Parathyroid adenoma (tissue), 2 donors: ENCODE data around the gene PRDX2.

Source experiments
- H2AFZ ChIP-seq: fragments of 300-600 bp; sonication (generic); one replicate; pipeline ENCODE4 v1.7.0; 2017; ENCODE audit warnings: antibody characterized with exemption, mild to moderate bottlenecking
- H3K27ac ChIP-seq: fragments of 300-600 bp; sonication (generic); one replicate; pipeline ENCODE4 v1.7.0; 2017
- H3K27me3 ChIP-seq: fragments of 300-600 bp; sonication (generic); one replicate; pipeline ENCODE4 v1.7.0; 2017; ENCODE audit warnings: low read length; ENCODE audit not compliant: control insufficient read depth, insufficient read depth
- H3K36me3 ChIP-seq: fragments of 300-600 bp; sonication (generic); one replicate; pipeline ENCODE4 v1.7.0; 2017; ENCODE audit warnings: low read length; ENCODE audit not compliant: control insufficient read depth, insufficient read depth
- H3K4me1 ChIP-seq: fragments of 300-600 bp; sonication (generic); one replicate; pipeline ENCODE4 v1.7.0; 2017; ENCODE audit warnings: control low read depth
- H3K4me2 ChIP-seq: fragments of 300-600 bp; sonication (generic); one replicate; pipeline ENCODE4 v1.7.0; 2017; ENCODE audit warnings: low read length
- H3K4me3 ChIP-seq: fragments of 300-600 bp; sonication (generic); one replicate; pipeline ENCODE4 v1.7.0; 2017; ENCODE audit warnings: low read depth, low read length
- H3K79me2 ChIP-seq: fragments of 300-600 bp; sonication (generic); one replicate; pipeline ENCODE4 v1.7.0; 2017; ENCODE audit warnings: control low read depth
- H3K9ac ChIP-seq: fragments of 300-600 bp; sonication (generic); one replicate; pipeline ENCODE4 v1.7.0; 2017; ENCODE audit warnings: mild to moderate bottlenecking
- H3K9me3 ChIP-seq: fragments of 300-600 bp; sonication (generic); one replicate; pipeline ENCODE4 v1.7.0; 2017; ENCODE audit warnings: low read length; ENCODE audit not compliant: control insufficient read depth
- TF ChIP-seq, protein P1 (sequence below): fragments of 300-600 bp; sonication (generic); IDR thresholded peaks from one replicate; pipeline ENCODE4 v1.7.0; 2017; ENCODE audit warnings: antibody characterized with exemption, mild to moderate bottlenecking
- donor health status: primary hyperparathyroidism.

Gene PRDX2

DNA sequence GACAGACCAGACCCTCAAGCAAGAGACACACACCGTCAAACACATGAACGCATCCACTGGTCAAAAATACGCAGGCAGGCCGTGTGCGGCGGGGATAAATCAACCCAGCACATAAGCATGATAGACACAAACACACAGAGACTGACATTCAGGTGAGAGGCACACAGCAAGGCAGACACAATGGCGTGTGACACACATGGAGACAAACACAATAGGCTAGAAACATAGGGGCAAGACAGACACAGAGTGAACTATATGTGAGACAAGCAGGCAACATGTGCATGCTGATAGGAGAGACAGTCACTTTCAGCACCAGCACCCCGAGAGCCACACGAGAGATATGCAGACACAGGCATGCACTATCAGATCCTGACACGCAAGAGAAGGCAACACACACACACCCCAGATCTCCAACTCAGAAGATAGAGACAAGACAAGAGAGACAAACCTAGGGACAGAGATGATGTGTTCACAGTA lies 17.2 kb downstream of the PRDX2 start:
- Histone ChIP-seq H3K4me3 (peak overlapping the region; percentile 64), H3K4me1 (peaks cover 71% of the 10 kb centered on the region), H3K36me3 (no peaks in the 10 kb centered on the region), H3K79me2 (no peaks in the 10 kb centered on the region), H3K9ac (no peak overlapping the region), H3K9me3 (no peaks in the 10 kb centered on the region), H2AFZ (peak overlapping the region; percentile 54), H3K27me3 (no peaks in the 10 kb centered on the region), H3K4me2 (peak overlapping the region; percentile 94), H3K27ac (peak overlapping the region; percentile 100)
- TF ChIP-seq, protein P1, sequence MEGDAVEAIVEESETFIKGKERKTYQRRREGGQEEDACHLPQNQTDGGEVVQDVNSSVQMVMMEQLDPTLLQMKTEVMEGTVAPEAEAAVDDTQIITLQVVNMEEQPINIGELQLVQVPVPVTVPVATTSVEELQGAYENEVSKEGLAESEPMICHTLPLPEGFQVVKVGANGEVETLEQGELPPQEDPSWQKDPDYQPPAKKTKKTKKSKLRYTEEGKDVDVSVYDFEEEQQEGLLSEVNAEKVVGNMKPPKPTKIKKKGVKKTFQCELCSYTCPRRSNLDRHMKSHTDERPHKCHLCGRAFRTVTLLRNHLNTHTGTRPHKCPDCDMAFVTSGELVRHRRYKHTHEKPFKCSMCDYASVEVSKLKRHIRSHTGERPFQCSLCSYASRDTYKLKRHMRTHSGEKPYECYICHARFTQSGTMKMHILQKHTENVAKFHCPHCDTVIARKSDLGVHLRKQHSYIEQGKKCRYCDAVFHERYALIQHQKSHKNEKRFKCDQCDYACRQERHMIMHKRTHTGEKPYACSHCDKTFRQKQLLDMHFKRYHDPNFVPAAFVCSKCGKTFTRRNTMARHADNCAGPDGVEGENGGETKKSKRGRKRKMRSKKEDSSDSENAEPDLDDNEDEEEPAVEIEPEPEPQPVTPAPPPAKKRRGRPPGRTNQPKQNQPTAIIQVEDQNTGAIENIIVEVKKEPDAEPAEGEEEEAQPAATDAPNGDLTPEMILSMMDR = no peak

DNA sequence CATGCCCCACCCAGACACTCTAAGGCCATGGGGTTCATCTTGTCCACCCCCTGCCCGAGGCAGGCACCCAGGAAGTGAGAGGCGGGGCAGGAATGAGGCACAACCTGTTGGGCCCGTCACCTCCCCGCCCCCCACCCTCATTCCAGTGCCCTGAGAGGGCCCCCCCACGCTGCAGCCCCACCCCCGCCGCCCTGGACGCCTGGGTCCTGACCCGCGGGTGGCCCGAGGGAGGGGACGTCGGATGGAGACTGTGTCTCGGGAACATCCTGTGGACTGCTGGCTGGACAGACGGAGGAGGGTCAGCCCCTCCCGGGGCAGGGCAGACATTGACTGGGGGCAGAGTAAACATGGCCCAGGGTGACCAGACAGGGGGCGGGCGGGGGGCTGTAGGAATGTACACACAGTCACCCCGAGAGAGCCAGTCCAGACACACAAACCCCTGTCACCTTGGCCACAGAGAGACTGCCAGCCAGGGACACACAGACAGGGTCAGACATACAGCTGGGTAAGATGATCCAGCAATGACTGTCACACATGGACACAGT lies 17.7 kb downstream of the PRDX2 start:
- peaks cover 66% of the 10 kb centered on the region for H3K4me1 ChIP-seq
- peak overlapping the region; percentile 100 for H3K27ac ChIP-seq
- H2AFZ ChIP-seq = peak overlapping the region; percentile 54
- H3K27me3 ChIP-seq = no peaks in the 10 kb centered on the region
- no peaks in the 10 kb centered on the region for H3K9me3 ChIP-seq
- TF ChIP-seq, protein P1 = no peak
- H3K4me3 ChIP-seq = peak overlapping the region; percentile 64
- H3K36me3 ChIP-seq = no peaks in the 10 kb centered on the region
- no peak overlapping the region for H3K9ac ChIP-seq
- H3K4me2 ChIP-seq = peak overlapping the region; percentile 94
- no peaks in the 10 kb centered on the region for H3K79me2 ChIP-seq

DNA sequence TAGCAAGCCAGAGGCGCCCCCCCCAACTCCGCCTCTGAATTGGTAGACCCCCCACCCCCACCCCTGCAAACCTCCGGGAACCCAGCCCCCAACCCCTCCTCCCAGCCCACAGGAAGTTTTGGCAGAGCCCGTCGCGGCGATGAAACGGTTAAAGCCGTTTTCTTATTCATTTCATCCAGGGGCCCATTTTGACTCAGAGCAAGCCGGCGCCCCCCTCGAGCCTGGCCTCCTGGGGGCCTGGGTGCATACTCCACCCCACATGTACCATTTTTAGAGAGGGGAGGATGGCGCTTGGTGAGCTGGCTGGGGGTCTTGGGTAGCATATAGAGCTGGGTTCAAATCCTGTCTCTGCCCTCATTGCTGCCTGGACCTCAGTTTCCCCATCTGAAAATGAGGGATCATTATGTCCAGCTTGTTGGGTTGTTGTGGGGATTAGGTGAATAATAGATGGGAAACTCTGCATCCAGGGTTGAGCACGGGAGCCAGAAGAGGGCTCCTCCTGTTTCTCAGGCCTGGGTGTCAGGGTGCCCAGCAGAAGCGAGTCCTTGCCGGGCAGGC lies 18.2 kb downstream of the PRDX2 start:
- no peaks in the 10 kb centered on the region for H3K27me3 ChIP-seq
- H3K4me1 ChIP-seq = peaks cover 66% of the 10 kb centered on the region
- H3K4me2 ChIP-seq = peak overlapping the region; percentile 94
- H3K4me3 ChIP-seq = peak overlapping the region; percentile 64
- no peaks in the 10 kb centered on the region for H3K36me3 ChIP-seq
- peak overlapping the region; percentile 54 for H2AFZ ChIP-seq
- H3K27ac ChIP-seq = peak overlapping the region; percentile 100
- H3K9me3 ChIP-seq = no peaks in the 10 kb centered on the region
- TF ChIP-seq, protein P1 = no peak
- H3K79me2 ChIP-seq = no peaks in the 10 kb centered on the region
- H3K9ac ChIP-seq = no peak overlapping the region

DNA sequence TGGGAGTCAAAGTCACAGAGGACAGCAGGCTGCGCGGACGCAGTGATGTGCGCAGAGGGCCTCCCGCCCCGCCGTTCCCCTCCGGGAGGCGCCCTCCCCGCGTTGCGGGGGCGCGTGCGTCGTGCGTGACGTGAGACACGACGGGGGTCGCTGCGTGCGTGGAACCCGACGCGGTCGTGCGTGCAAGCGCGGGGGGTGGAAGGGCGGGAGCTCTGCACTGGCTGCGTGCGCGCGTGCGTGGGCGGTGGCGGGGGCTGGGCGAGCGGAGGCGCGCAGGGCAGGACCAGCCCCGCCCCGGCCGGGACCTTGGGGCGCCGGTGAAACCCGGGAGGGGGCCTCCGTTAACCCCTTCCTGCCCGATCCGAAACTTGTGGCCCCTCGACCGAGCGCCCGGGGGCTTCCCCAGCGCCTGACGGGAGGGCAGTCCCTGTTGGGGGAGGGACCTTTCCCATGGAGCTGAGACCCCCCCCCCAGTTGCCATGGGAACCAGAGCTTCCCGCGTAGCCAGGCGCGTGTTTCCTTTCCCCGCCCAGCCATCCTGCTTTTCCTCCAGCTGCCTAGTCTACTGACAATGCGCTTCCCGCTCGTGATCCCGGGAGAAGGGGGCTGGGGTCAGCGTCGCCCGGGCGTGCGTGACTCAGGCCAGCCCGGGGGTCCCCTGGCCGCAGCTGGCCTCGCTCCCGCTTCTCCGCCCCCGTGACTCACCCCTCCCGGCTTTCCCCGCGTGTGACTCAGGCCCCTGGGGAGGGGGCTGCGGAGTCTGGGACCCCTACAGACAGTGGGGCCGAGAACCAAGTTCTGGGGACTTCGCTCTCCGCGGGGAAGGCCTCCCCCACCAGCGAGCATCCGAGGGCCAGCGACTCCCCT lies 18.9 kb downstream of the PRDX2 start:
- Histone ChIP-seq H3K4me2 (peak overlapping the region; percentile 94), H3K4me1 (peaks cover 60% of the 10 kb centered on the region), H3K27me3 (no peaks in the 10 kb centered on the region), H2AFZ (peak overlapping the region; percentile 74), H3K36me3 (no peaks in the 10 kb centered on the region), H3K9ac (peak overlapping the region; percentile 75), H3K79me2 (no peaks in the 10 kb centered on the region), H3K9me3 (no peaks in the 10 kb centered on the region), H3K27ac (peak overlapping the region; percentile 100), H3K4me3 (peak overlapping the region; percentile 64)
- TF ChIP-seq, protein P1 = peak; percentile 31
